ENCODE data around the gene TALDO1.

TALDO1 gene

DNA sequence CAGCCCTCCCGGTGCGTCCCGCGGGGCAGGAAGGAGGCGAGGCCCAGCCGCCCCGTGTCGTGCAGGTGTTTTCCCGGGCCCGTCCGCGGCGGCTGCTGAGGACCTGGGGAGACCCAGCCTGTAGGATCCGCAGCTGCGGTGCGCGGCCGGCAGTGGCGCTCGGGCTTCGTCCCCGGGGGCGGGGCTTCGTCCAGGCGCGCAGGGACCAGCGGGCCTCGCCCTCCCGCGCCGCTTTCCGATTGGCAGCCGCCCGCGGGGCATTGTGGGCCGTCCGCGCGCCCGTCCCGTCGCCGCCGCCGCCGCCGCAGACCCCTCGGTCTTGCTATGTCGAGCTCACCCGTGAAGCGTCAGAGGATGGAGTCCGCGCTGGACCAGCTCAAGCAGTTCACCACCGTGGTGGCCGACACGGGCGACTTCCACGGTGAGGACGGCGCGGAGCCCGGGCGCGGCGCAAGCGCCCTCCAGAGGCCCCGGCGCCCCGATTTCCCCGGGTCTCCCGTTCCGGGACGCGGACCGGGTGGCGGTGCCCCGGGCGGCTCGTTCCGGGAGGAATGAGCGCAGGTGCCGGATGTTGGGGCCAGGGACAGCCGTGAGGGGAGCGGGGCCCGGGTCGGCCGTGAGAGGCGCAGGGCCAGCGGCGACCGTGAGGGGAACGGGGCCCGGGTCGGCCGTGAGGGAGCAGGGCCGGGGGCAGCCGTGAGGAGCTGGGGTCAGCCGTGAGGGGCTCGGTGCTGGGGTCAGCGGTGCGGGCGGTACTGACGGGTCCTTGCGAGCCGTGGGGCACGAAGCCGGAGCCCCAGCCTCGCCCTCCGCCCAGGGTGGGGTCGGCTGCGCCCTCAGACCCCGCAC is at the start of gene TALDO1:
Gene TALDO1 (plus strand): TSS at position 307 of the 849 bp plus-strand sequence. CDS start 18 bp downstream, at position 325.
- DNase-seq: peak; percentile 89

DNA sequence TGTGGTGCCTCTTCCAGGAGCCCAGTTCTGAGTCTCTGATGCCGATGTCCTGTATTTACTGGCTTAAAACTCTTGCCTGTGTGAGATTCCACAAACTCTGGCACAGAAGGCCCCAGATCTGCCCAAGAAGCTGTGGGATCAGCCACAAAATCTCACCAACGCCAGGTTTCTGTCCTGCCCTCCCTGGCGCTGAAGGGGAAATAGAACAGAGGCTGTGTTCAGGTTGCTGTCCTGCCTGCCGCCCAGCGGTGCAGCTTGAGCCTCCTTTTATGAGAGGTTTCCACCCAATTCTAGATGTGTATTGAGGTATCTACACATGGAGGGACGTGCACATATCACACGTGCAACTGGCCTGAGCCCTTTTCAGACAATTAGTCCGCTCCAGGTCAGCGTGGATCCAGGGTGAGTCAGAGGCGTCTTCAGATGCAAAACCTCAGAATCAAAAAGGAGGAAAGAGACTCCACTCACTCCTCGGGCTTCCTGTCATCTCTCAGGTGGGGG is 49.4 kb upstream of the TALDO1 start:
- no peak for DNase-seq

DNA sequence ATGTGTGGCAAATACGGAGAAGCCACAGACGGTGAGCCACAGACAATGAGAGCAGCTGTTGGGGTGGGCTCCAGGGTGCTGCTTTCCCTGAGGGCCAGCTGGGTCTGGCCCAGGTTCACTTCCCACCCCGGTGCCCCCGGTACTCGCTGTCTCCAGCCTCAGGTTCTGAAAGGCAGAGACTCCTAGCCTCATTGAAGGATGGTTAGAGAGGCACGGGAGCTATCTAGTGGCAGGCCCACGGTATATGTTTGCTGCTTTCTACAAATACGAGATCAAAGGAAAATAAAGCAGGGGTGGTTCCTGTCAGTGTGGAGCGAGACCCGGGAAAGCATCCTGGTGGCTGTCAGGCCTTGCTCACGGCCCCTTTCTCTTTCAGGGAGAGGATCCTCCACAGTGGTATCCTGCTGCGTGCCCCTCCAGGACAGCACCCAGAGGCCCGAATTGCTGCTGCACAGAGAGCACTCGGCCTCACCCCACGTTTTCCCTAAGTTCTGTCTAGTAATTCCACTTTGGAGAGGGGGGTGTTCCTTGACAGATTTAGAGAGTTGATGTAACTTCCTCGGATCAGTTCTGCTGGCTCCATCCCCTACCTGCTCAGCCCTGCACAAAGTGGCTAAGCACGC is 48.7 kb upstream of the TALDO1 start:
- DNase-seq: no peak

DNA sequence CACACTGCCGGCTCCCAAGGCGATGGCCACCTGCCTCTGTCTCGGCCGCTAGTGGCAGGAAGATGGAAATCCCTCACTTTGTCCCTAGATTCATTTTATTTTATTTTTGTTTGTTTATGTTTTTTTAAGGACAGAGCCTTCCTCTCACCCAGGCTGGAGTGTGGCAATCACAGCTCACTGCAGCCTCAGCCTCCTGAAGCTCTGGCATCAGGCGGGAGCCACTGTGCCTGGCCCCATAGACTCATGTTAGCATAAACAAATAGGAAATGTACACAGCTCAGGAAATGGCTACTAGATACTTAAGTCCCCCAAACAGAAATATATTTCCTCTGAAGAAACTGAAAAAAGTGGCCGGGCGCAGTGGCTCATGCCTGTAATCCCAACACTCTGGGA is 48.2 kb upstream of the TALDO1 start:
- no peak for DNase-seq

DNA sequence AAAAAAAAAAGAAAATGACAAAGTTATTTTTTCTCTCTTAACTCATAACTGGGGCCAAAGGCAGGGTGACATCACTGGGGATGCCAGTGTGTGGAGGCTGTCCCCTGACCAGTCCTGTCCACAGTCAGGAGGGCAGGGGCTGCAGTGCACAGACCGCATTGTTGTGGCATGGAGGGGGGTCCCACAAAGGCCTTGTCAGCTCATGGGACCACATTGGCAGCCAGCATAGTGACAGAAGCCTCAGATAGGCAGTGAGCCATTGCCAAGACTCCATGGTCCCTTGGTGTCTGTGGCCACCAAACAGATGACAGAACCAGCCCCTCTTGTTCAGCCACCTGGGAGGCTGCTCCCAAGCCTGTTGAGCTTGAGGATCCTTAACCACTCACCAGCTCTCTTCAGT is 47.5 kb upstream of the TALDO1 start:
- DNase-seq: no peak

DNA sequence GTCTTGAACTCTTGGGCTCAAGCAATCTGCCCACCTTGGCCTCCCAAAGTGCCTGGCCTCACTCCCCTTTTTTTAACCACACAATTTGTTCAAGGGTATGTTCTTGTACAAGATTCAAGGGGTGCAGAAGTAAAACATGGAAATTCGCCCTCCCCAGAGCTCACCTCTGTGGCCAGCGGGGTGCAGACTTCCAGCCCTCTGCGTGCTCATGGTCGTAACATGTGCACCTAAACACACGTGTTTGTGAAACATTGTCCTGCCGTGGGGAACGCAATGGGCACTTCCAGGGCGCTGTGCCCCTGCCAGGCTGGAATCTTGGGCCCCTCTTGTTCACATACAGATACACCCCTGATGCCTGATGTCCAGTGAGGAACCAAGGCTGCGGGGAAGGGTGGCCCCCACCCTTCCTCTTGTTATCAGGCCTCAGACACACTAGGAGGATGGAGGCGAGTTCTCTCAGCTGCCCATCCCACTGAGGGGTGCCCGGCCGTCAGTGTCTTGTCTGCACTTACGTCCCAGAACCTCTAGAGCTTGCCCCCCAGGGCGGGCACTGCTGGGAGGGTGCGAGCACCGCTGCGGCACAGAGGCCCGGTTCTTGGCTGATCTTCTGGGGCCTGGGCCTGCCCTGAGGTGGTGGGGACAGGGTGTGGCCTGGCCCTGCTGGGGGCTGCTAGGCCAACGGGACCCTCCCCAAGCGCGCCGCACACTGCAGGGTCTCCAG is 45.4 kb upstream of the TALDO1 start:
- DNase-seq: no peak

DNA sequence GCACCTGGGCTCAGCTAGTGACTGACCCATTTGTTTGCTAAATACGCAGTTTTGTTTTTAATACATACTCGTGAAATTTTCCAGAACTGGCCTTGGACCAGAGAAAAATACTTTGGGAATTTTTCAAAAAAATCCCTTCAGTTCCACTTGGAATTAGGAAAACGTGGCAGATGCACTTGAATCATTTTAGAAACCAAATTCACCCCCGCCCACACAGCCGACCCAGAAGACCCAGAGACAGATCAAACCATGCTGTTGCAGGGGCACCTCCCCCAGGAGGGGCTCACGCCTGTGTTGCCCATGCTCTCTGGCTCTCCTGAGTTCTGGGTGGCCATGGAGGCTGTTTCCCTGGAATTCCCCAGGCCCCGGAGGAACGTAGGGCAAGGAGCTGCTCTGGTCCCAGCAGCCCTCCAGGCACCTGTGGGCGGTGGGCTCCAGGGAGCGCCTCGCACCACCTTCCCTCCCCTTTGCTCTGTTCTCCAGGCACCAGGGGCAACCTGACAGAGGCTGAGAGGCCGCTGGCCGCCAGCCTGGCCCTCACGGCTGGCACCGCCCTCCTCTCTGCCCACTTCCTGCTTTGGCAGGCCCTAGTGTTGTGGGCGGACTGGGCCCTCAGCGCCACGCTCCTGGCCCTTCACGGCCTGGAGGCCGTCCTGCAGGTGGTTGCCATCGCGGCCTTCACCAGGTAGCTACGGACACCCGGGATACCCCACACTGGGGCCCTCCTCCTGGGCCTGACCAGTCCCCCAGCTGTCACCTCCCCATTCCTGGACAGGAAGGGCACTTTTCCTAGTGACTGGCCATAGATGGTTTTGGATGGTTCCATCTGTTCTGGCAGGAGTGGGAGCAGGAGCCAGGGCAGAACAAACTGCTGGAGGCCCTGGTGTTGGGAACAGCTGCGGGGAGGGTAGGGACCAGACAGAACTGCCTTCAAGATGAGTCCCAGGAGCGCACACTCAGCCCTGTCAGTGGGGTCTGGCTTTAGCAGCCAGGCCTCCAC is 44.5 kb upstream of the TALDO1 start:
- DNase-seq: no peak

DNA sequence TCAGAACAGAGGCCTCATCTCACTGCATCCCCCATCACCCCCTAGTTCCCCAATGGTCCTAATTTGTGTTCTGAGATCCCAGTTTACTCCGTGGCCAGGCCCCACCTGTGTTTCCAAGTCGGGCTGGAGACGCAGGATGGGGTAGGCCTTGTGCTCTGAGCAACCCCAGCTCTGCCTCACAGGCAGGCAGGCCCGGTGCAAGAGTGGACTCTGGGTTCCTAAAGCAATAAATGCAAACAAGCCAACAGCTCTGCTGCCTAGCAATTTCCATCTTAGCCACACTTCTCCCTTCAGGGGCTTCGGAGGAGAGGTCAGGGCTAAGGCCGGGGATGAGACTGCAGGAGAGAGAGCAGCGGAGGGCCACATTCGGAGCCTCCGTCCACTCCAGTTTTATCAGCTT is 43.8 kb upstream of the TALDO1 start:
- no peak for DNase-seq

DNA sequence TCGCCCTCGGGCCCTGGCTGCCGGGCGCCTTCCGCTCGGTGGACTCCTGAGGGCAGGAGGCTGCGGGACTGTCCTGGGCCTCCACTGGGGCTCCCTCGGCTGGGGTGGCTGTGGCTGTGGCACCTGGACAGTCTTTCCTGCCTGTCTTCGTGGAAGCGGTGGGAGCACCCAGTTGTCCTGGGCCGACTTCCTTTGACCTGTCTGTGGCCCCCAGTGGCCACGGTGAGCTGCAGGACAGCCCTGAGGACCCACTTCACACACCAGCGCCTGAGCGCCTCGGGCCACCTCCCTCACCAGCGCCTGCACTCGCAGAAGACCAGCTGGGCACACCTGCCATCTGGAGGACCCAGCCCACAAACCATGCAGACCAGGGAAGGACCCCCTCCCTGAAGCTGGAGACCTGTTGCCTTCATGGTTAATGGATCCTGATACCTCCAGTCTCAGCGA is 43.0 kb upstream of the TALDO1 start:
- no peak for DNase-seq

DNA sequence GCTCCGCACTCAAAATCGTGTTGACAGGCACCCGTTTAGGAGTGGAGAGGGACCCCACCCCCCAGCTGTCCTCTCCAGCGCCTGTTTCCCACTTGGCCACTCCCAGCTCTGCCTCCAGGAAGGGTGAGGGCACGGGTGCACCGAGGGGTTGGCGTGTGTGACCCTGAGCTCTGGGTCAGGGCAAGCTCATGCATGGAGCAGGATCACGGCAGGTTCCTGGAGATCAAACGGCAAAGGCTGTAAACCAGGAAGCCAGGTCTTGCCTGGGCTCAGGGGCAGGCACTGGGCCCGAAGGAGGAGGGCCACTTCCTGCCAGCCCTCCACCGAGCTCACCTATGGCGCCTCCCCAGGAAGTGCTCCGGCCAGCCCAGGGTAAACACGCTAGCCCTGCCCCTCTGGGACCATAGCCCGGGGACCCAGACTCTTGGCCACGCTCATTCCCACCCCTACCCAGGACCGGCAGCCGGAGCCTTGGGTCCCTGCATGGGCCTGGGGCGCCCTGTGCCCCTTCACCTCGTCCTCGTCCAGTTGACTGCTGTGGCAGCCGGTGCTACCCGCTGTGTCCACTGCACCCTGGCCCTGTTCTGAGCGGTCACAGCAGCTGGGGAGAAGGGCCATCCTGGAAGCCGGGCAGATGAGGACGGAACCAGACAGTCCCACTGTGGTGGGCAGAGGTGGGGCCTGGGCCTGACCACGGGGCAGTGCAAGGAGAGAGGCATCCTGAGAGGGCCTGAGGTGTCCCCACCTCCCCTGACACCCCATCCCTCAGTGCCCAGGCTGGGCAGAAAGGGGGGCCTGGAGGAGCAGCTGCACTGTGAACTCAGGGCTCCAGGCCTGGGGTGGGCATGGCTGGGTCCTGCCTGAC is 42.3 kb upstream of the TALDO1 start:
- DNase-seq: no peak

DNA sequence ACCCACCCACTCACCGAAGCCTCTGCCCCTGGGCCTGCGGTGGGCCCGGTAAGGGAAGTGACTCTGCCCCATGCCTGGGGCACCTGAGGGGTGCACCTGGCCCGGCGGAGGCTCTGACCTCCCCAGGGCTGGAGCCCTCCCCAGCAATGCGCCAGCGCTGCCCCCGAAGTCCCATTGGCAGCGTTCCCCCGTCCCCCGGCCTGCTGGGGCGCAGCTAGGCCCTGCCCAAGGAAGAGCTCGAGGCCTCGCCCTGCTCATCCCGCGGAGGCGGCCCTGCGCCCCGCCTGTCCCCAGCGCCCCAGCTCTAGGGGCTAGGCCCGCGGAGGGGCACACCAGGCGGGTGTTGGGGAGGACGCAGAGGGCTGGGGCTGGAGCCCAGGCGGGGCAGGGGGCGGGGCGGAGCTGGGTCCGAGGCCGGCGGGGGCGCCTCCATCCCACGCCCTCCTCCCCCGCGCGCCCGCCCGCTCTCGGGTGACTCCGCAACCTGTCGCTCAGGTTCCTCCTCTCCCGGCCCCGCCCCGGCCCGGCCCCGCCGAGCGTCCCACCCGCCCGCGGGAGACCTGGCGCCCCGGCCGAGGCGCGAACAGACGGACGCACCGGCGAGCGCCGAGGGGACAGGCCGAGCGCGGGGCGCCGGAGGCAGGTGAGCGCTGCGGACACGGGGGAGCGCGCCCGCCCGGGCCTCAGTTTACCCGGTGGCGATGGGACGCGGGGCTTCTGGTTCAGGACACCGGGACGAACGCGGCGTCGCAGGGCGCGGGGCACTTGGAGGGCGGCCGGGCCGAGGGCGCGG is 41.4 kb upstream of the TALDO1 start, which contains the start of gene EPS8L2:
Gene EPS8L2 (plus strand): TSS at position 586 of the 793 bp plus-strand sequence. CDS start 3,177 bp downstream, outside the sequence.
- peak; percentile 37 for DNase-seq

DNA sequence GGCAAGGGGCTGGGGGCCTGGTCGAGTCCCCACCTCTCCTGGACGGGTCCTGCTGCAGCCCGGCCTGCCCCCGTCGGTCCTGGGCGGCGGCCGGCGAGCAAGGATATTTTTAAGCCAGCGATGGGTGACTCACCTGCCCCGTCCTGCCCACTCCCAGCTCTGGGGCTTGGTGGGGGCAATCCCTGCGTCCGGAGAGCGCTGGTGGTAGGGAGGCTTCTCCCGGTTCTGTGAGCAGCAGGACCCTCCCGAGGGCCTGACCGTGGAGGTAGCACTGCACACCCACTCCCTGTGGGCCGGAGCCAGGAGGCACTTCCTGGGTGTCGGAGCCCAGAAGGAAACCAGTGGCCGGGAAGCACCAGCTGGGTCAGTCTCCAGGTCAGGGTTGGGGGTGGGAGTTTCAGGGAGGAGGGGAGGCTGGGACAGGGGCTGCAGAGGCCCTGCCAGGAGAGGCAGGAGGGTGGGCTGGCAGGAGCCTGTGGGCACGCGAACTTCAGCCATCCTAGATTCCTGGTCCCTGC is 40.8 kb upstream of the TALDO1 start:
- no peak for DNase-seq

DNA sequence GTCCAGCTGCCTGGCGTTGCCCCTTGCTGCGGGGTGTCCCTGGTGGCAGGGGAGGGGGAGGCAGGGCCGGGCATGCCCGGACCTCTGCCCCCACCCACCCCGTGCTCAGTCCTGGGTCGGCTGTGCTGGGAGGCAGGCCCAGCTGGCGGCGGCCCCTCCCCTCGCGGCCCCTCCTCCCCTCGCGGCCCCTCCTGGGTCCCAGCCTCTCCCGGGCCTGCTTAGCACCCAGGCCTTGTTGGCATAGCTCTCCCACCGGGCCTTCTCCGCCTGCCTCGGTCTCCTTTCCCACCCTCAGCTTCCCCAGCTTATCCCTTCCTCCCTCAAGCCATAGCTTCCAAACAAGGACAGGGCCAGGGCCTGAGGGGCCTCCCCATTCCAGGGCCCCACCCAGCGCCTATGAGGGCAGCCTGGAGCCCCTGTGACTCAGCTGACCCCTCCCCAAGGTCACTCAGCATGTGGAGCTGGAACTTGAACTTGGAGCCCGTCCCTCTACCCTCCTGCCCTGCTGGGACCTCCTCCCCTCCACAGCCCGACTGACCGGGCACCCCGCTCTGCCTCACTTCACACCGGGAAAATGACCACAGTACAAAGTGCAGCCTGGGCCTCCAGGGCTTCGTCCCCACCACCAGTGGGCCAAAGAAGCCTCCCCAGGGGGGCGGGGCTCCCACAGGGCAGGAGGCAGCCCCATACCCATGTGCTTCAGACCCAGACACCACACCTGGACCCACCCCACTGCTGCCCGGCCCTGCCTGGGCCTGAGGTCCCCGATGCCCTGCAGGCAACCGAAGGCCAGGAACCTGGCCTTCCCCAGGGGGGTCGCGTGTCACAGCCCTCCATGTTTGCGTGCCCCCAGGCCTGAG is 40.1 kb upstream of the TALDO1 start:
- no peak for DNase-seq

DNA sequence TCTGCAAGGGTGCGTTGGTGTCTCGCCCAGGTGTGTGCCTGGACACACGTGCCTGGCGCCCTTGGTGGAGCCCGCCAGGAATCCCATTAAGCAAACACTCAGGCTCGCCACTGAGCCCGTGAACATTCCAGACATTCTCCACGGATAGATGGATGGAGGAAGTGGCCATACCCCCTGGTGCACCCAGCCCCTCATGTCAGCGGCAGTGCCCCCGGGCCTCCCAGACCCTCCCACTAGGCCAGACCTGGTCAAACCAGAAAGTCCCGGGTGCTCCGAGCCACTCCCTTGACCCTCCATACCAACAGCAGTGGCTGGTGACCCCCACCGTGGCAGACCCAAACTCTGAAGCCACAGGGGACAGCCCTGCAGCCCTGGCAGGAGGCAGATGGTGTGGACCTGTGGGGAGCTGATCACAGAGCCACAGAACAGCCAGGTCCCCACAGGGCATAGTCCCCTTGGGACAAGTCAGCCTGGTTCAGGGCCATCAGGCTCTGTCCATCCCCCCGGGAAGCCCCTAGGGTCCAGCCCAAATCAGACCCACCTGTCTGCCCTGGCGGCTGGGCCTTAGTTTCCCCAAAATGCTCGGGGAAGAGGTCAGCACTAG is 39.3 kb upstream of the TALDO1 start:
- no peak for DNase-seq

DNA sequence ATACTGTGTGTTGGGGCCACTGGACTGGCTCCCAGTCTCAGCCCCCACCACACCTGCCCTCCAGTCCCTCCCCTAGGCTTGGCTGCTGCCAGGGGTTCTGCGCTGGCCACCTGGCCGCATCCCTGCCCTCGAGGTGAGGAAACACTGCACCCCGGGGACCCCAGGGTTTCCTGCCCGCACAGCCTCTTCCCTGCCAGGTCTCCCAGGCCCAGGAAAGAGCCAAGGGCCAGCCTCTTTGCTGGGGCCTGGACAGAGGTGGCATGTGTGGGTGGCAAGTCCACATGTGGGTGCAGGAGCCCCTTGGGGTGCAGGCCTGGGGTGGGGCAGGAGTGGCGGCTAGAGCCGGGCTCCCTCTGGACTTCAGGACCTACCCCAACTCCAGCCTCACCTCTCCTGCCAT is 38.8 kb upstream of the TALDO1 start:
- no peak for DNase-seq

DNA sequence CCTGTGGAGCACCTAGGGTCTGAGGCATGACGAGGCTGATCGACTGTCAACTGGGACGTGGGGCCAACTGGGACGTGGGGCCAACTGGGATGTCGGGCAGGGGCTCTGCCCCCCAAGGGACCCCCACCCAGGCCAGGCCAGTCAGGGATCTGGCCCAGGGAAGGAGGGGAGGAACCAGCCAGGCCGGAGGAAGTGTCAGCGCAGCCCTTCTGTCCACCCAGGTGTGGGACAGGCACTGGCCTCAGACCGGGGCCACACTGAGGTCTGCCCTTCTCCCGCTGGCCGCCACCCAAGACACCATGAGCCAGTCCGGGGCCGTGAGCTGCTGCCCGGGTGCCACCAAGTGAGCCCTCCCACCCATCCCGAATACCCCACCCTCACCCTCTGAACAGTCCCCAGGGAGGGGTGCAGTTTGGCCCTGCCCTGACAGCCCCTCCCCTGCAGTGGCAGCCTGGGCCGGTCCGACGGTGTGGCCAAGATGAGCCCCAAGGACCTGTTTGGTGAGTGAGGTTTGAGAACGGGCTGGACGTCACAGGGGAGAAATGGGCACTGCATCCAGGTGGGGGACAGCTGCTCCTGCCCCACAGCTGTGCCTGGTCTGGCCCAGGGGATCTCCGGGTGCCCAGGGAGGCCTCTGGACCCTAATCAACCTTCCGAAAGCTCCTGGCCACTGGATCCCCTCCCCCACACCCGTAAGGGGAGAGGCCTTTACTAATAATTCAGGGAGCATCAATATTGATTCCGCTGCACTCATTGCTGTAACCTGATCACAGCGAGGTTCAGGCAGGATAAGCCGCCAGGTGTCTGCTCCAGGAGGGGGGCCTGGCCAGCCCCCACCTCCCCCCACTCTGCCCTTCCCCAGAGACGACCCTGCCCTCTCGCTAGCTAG is 37.9 kb upstream of the TALDO1 start:
- DNase-seq: no peak

DNA sequence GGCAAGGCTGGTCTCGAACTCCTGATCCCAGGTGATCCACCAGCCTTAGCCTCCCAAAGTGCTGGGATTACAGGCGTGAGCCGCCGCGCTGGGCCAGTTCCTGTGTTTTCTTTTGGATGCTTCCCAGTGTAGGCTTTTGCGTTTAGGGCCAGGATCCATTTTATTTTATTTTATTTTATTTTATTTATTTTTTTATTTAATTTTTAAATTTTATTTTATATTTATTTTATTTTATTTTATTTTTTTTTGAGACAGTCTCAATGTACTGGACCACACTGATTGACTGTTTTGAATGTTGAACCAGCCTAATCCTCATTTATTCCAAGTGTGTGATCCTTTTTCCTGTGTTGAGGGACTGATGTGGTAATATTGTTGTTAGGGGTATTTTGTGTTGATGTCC is 32.8 kb upstream of the TALDO1 start:
- no peak for DNase-seq
